CD4-positive, alpha-beta T cell treated with Interleukin-12 subunit alpha and Interleukin-12 subunit beta, for 1 hour (primary cell): ENCODE data around the gene SOX18.

ENCODE experiments used
- DNase-seq: peaks from one replicate; pipeline ENCODE4 v3.0.0-alpha.2; 2020

Gene SOX18

GRCh38 chr20:64067733-64068307 lies 18.4 kb upstream of the SOX18 start:
- DNase-seq = no peak

- DNase-seq = no peak
Observed at GRCh38 chr20:64067005-64067632, 17.7 kb upstream of the SOX18 start.

GRCh38 chr20:64065974-64066343 lies 16.5 kb upstream of the SOX18 start:
- peak; percentile 72 for DNase-seq

GRCh38 chr20:64065062-64065973 lies 15.9 kb upstream of the SOX18 start:
- DNase-seq = no peak

- no peak for DNase-seq
Observed at GRCh38 chr20:64064145-64064698, 14.8 kb upstream of the SOX18 start.

- no peak for DNase-seq
Observed at GRCh38 chr20:64063389-64064144, 14.1 kb upstream of the SOX18 start.

GRCh38 chr20:64062596-64063388 lies 13.4 kb upstream of the SOX18 start, which contains the start of gene TCEA2:
Gene TCEA2 (plus strand): TSS chr20:64063198. CDS start chr20:64063313, 115 bp downstream.
- peak; percentile 94 for DNase-seq

GRCh38 chr20:64062276-64062595 lies 12.8 kb upstream of the SOX18 start:
- DNase-seq = no peak

GRCh38 chr20:64058536-64058935 lies 9.1 kb upstream of the SOX18 start:
- DNase-seq = no peak

- DNase-seq = peak; percentile 82
Observed at GRCh38 chr20:64057628-64058498, 8.4 kb upstream of the SOX18 start.

GRCh38 chr20:64056889-64057627 lies 7.6 kb upstream of the SOX18 start:
- no peak for DNase-seq

GRCh38 chr20:64056639-64056888 lies 7.1 kb upstream of the SOX18 start:
- DNase-seq = no peak

GRCh38 chr20:64055893-64056638 lies 6.6 kb upstream of the SOX18 start:
- DNase-seq = no peak

GRCh38 chr20:64055396-64055892 lies 6.0 kb upstream of the SOX18 start:
- DNase-seq = no peak

- no peak for DNase-seq
Observed at GRCh38 chr20:64053841-64054661, 4.6 kb upstream of the SOX18 start.

GRCh38 chr20:64052987-64053840 lies 3.8 kb upstream of the SOX18 start:
- DNase-seq = no peak

- no peak for DNase-seq
Observed at GRCh38 chr20:64052326-64052722, 2.9 kb upstream of the SOX18 start.
